Measurements from ENCODE around the gene VGLL3.

The VGLL3 gene

DNA sequence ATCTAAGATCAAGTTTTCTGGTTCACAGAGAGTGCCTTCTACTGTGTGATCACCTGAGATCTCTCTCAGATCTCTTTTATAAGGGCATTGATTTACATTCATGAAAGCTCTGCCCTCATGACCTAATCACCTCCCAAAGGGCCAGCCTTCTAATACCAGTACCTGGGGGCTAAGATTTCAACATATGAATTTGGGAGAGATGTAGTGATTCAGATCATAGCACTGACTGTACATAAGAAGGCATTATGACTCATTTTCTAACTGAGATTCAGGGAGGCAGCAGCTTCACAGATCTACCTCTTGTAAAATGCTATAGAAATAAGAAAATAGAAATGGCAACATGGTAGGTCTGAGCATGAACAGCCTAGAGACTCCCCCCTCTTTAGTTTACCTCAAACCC lies 39.6 kb downstream of the VGLL3 start:
- DNase-seq (ENCODE audit: low read depth in 2 of 2), result no peak

GRCh38 chr3:86950717-86951116 lies 40.2 kb downstream of the VGLL3 start:
- no peak for DNase-seq (ENCODE audit: low read depth in 2 of 2)

- DNase-seq (ENCODE audit: low read depth in 2 of 2), result no peak
Observed at GRCh38 chr3:86949850-86950249, 41.1 kb downstream of the VGLL3 start.

GRCh38 chr3:86948822-86949221 lies 42.1 kb downstream of the VGLL3 start:
- DNase-seq (ENCODE audit: low read depth in 2 of 2), result no peak

- no peak for DNase-seq (ENCODE audit: low read depth in 2 of 2)
Observed at GRCh38 chr3:86942206-86942605, 48.7 kb downstream of the VGLL3 start.

GRCh38 chr3:86938416-86939105 lies 52.4 kb downstream of the VGLL3 start:
- no peak for DNase-seq (ENCODE audit: low read depth in 2 of 2)

DNA sequence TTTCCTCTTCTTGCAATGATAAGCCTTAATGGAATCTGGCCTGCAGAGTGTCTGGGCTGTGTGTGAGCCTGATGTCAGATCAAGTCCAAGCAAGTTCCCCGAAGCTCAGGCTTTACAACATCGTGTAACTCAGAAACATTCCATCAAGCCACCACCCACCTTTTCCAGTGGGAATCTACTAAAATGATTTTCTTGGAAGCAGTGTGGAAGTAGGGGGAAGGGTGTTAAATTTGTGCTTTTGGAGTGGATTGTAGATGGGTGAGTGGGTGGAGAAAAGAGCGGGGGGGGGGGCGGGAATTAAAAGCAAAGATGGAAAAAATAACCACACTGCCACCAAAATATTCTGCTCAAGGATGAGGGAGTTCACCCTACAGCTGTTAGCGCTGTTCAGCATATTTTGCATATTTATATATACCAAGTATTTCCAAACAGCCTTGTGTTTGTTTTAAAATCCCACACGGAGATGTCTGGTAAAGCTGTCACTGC lies 53.6 kb downstream of the VGLL3 start:
- DNase-seq (ENCODE audit: low read depth in 2 of 2), result no peak

DNA sequence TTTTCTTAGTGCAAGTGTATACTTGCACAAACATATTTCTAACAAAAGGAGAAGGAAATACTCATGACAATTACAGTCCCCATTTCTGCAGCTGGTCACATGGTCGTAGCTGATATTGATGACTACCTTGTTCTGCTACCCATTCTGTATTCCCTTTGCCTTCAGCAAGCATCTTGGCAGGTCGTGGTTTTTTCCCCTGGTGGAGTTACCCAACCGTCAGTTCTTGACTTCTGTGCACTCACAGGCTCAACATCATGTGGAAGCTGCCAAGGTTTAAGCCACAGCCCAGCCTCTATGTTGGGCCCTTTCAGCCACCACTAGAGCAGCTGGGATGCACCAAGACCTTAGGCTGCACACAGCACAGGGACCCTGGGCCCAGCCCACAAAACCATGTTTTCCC lies 56.1 kb downstream of the VGLL3 start:
- no peak for DNase-seq (ENCODE audit: low read depth in 2 of 2)

DNA sequence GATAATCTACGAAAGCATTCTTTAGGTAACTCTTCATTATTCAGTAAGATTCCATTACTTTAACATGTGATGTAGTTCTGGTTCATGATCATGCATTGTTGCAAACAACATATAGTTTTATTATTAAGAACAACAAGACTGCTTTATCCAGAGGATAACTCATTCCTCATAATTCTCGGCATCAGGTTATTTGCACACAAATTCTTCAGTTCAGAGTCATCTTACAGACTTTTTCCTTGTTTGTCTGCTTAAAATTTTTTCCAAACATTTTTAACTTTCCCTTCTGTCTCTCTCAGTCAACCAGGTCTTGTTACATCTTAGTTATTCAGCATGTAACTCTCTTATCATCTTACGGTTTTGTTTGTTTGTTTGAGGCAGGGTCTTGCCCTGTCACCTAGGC lies 60.1 kb downstream of the VGLL3 start:
- DNase-seq (ENCODE audit: low read depth in 2 of 2), result no peak

- no peak for DNase-seq (ENCODE audit: low read depth in 2 of 2)
Observed at GRCh38 chr3:86930181-86930580, 60.8 kb downstream of the VGLL3 start.

GRCh38 chr3:86929046-86929445 lies 61.9 kb downstream of the VGLL3 start:
- no peak for DNase-seq (ENCODE audit: low read depth in 2 of 2)

GRCh38 chr3:86923071-86923491 lies 67.9 kb downstream of the VGLL3 start:
- no peak for DNase-seq (ENCODE audit: low read depth in 2 of 2)

DNA sequence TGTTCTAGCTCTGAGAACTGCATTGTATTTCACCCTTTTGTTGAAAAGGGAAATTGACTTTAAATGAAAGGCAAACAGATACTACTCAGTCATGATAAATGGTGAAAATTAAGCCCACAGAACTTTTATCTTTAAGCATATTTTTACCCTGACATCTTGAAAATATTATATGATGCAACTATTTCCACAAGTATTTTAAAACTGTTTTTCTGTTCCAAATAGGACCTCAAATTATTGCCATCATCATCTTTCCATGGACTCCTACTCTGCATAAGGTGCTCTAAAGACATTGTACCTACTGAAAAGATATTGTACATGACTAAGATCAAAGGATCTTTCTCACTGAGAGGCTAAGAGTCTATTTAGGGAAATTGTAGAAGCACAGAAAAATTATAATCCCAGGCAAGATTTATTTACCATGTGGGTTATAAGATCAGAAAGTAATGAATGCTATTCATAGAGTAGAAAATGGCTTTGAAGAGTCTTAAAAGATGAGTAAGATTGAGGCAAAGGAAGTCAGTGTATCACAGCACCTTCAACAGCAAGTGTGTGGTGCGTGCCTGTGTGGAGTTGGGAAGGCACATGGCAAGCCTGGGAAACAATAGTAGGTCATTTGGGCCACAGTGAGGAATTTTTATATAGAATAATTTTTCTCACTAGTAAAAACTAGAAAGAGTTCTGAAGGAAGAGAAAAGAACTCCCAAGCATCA lies 68.8 kb downstream of the VGLL3 start:
- DNase-seq (ENCODE audit: low read depth in 2 of 2), result no peak

GRCh38 chr3:86914670-86915069 lies 76.3 kb downstream of the VGLL3 start:
- DNase-seq (ENCODE audit: low read depth in 2 of 2), result no peak

DNA sequence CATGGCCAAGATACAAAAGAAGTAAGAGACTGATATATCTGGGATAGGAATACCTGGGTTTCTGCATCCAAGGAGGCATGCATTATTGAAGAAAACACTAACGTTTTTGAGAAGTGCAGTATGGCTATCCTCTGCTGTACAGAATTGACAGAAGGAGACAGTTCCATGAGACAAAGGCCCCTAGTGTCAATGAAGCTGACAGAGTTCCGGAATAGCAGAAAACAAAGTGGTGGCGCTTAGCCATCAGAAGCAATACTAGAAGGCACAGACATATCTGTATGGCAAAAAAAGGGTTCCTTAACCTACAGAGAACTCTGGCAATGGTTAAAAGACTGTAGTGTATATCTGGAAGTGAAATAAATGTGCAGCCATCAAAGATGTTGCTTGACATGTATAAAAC lies 77.8 kb downstream of the VGLL3 start:
- no peak for DNase-seq (ENCODE audit: low read depth in 2 of 2)

GRCh38 chr3:86895202-86895601 lies 95.7 kb downstream of the VGLL3 start:
- no peak for DNase-seq (ENCODE audit: low read depth in 2 of 2)

- DNase-seq (ENCODE audit: low read depth in 2 of 2), result no peak
Observed at GRCh38 chr3:86890741-86891396, 100.1 kb downstream of the VGLL3 start.

Measured in activated CD4-positive, alpha-beta T cell treated with anti-CD3 and anti-CD28 coated beads for 24 hours (primary cell).